Small intestine (tissue), 7 donors: Measurements from ENCODE around the gene IRF7. TPM values are rescaled to one million over a fixed set of nuclear protein-coding genes. Genes with fewer than 3 reads are reported as not detected.

Experiments
- DNase-seq, 2 donors: peaks; one replicate each; pipeline versions ENCODE4 v3.0.0 to v3.0.0-alpha.2; 2013
- FAIRE-seq: peaks from 2 replicates; lab custom pipeline; 2012; peaks lifted over from hg19 to GRCh38; lab: Jason Lieb, UNC
- H3K27ac ChIP-seq, 3 donors: one replicate each; pipeline ENCODE4 v1.5.1; 2013; ENCODE audit warnings: low read length in 2 of 3, mild to moderate bottlenecking in 2 of 3, control low read depth in 1 of 3, inconsistent platforms in 1 of 3, low read depth in 1 of 3, moderate library complexity in 1 of 3
- H3K27me3 ChIP-seq, 3 donors: one replicate each; pipeline ENCODE4 v1.6.1; 2013; ENCODE audit warnings: low read length in 3 of 3, inconsistent platforms in 1 of 3; ENCODE audit not compliant: control insufficient read depth in 3 of 3, insufficient read depth in 3 of 3
- H3K36me3 ChIP-seq, 3 donors: one replicate each; pipeline ENCODE4 v1.6.1; 2013; ENCODE audit warnings: low read length in 3 of 3, inconsistent platforms in 1 of 3, low read depth in 1 of 3, mild to moderate bottlenecking in 1 of 3, moderate library complexity in 1 of 3; ENCODE audit not compliant: control insufficient read depth in 3 of 3, insufficient read depth in 2 of 3
- H3K4me1 ChIP-seq, 3 donors: one replicate each; pipeline ENCODE4 v1.6.1; 2013; ENCODE audit warnings: low read length in 2 of 3, inconsistent platforms in 1 of 3, low read depth in 1 of 3, mild to moderate bottlenecking in 1 of 3, moderate library complexity in 1 of 3; ENCODE audit not compliant: control insufficient read depth in 3 of 3, insufficient read depth in 2 of 3
- H3K4me3 ChIP-seq, 3 donors: one replicate each; pipeline ENCODE4 v1.5.1; 2013; ENCODE audit warnings: low read length in 3 of 3, control low read depth in 1 of 3, inconsistent platforms in 1 of 3, low read depth in 1 of 3, mild to moderate bottlenecking in 1 of 3, moderate library complexity in 1 of 3
- H3K9me3 ChIP-seq, 2 donors: one replicate each; pipeline ENCODE4 v1.6.1; 2013; ENCODE audit warnings: low read depth in 1 of 2, low read length in 1 of 2; ENCODE audit not compliant: control insufficient read depth in 2 of 2, insufficient read depth in 1 of 2
- WGBS, 3 donors: extraction: QIAGEN DNeasy Blood & Tissue Kit; methylation state at CpG; one replicate each; pipeline ENCODE4 v1.1.7; 2013; 5-methylcytosine and 5-hydroxymethylcytosine counted together
- polyA plus RNA-seq, 4 donors: library from polyadenylated mRNA; stranded (reverse) in 3 of 4; unstranded in 1 of 4; fragments of 200-250 nt in 3 of 4; fragments of 120-200 nt in 1 of 4; gene quantifications; one replicate each; pipeline versions ENCODE4 v1.2.1 to v1.2.3, GENCODE V29; 2013
- donor health status: healthy with polysubstance abuse.
- donor health status: control.
- donor health status: control.
- donor health status: Bipolar disorder and iron deficiency.
- donor health status: healthy.

IRF7 gene
- polyA plus RNA-seq, 4 donors, result 14.5 to 115 (median 73.1) TPM

GRCh38 chr11:611001-611996, 4.5 kb downstream of the IRF7 start:
- FAIRE-seq, result no peak
- peaks cover 4 to 28% (median 7%) of the 10 kb centered on the region in 3 donors for H3K4me1 ChIP-seq
- H3K36me3 ChIP-seq, result peaks cover 33 to 89% (median 35%) of the 10 kb centered on the region in 3 donors
- no peak overlapping the region for H3K4me3 ChIP-seq
- H3K27ac ChIP-seq, result peak overlapping the region in 2 of 3 donors; percentile 92 to 95
- no peaks in the 10 kb centered on the region for H3K27me3 ChIP-seq
- DNase-seq, result no peak
- H3K9me3 ChIP-seq, result no peaks in the 10 kb centered on the region
- WGBS, 3 donors, result 61 to 73% (median 66%) methylated on average over 44 to 49 of the region's 49 CpGs

GRCh38 chr11:610146-610801, 5.5 kb downstream of the IRF7 start:
- Histone ChIP-seq H3K27ac (no peak overlapping the region), H3K4me1 (peaks cover 4 to 21% (median 7%) of the 10 kb centered on the region in 3 donors), H3K36me3 (peaks cover 39 to 97% (median 43%) of the 10 kb centered on the region in 3 donors), H3K4me3 (no peak overlapping the region), H3K27me3 (no peaks in the 10 kb centered on the region), H3K9me3 (no peaks in the 10 kb centered on the region)
- DNase-seq, result no peak
- WGBS, 3 donors, result 93 to 95% (median 94%) methylated on average over 17 to 18 of the region's 18 CpGs
- FAIRE-seq, result no peak

- Histone ChIP-seq H3K4me1 (peaks cover 4 to 12% (median 7%) of the 10 kb centered on the region in 3 donors), H3K36me3 (peaks cover 43 to 99% (median 45%) of the 10 kb centered on the region in 3 donors), H3K27me3 (no peaks in the 10 kb centered on the region), H3K27ac (no peak overlapping the region), H3K9me3 (no peaks in the 10 kb centered on the region), H3K4me3 (no peak overlapping the region)
- FAIRE-seq (no peak), DNase-seq (no peak)
- WGBS, 3 donors, result 90 to 92% (median 91%) methylated on average over 21 to 28 of the region's 28 CpGs
These were observed 6.4 kb downstream of the IRF7 start for GRCh38 chr11:609341-609811.

- Histone ChIP-seq H3K27me3 (no peaks in the 10 kb centered on the region), H3K4me1 (peaks cover 2 to 7% (median 4%) of the 10 kb centered on the region in 3 donors), H3K4me3 (no peak overlapping the region), H3K27ac (no peak overlapping the region), H3K36me3 (peaks cover 47 to 99% (median 49%) of the 10 kb centered on the region in 3 donors), H3K9me3 (no peaks in the 10 kb centered on the region)
- FAIRE-seq (no peak), DNase-seq (no peak)
- WGBS, 3 donors, result 81 to 93% (median 82%) methylated on average over 28 of the region's 28 CpGs
These were observed 6.9 kb downstream of the IRF7 start for GRCh38 chr11:608791-609251.

GRCh38 chr11:607971-608659, 7.6 kb downstream of the IRF7 start:
- FAIRE-seq, result no peak

GRCh38 chr11:607020-607780, 8.6 kb downstream of the IRF7 start:
- H3K9me3 ChIP-seq, result no peaks in the 10 kb centered on the region
- no peaks in the 10 kb centered on the region for H3K4me1 ChIP-seq
- peaks cover 42 to 100% (median 53%) of the 10 kb centered on the region in 3 donors for H3K36me3 ChIP-seq
- H3K4me3 ChIP-seq, result no peak overlapping the region
- no peaks in the 10 kb centered on the region for H3K27me3 ChIP-seq
- 91 to 93% (median 92%) methylated on average over 34 to 35 of the region's 35 CpGs for WGBS, 3 donors
- no peak for FAIRE-seq
- no peak overlapping the region for H3K27ac ChIP-seq
- no peak for DNase-seq

More at GRCh38 chr11:607971-608659, 7.6 kb downstream of the IRF7 start:
- DNase-seq, result no peak
- 91 to 94% (median 93%) methylated on average over 44 to 45 of the region's 45 CpGs for WGBS, 3 donors
- Histone ChIP-seq H3K4me1 (peaks cover 0 to 3% (median 2%) of the 10 kb centered on the region in 3 donors), H3K4me3 (no peak overlapping the region), H3K36me3 (peaks cover 48 to 100% (median 52%) of the 10 kb centered on the region in 3 donors), H3K27me3 (no peaks in the 10 kb centered on the region), H3K27ac (no peak overlapping the region), H3K9me3 (no peaks in the 10 kb centered on the region)

GRCh38 chr11:606245-606644, 9.5 kb downstream of the IRF7 start:
- H3K4me3 ChIP-seq, result no peak overlapping the region
- no peaks in the 10 kb centered on the region for H3K4me1 ChIP-seq
- H3K9me3 ChIP-seq, result no peaks in the 10 kb centered on the region
- no peak for DNase-seq
- H3K36me3 ChIP-seq, result peaks cover 47 to 100% (median 58%) of the 10 kb centered on the region in 3 donors
- FAIRE-seq, result no peak
- 60 to 82% (median 75%) methylated on average over 13 to 19 of the region's 19 CpGs for WGBS, 3 donors
- H3K27ac ChIP-seq, result no peak overlapping the region
- H3K27me3 ChIP-seq, result no peaks in the 10 kb centered on the region
